GM19238 (cell line): Measurements from ENCODE around the gene CSTPP1.

Experiments used
- DNase-seq: peaks from one replicate; pipeline ENCODE4 v3.0.0; 2011; ENCODE audit warnings: low spot score; ENCODE audit not compliant: insufficient read length

The CSTPP1 gene

DNA sequence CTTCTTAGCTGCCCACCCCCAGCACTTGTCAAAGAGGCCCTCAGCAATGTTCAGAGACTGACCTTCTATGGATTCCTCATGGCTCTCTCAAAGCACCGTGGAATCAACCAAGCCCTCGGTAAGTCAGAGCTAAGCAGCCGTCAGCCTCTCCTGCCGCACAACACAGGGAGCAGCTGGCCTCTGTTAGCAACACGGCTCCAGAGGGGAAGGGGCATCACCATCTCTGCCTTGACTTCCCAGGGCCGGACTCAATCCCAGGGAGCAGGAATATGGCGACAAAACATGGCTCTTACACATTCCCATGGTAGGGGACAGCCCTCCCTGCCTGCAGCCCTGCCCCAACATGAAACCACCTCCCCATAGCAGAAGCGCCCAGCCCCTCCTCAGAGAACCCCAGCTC is 221.2 kb downstream of the CSTPP1 start:
- no peak for DNase-seq

DNA sequence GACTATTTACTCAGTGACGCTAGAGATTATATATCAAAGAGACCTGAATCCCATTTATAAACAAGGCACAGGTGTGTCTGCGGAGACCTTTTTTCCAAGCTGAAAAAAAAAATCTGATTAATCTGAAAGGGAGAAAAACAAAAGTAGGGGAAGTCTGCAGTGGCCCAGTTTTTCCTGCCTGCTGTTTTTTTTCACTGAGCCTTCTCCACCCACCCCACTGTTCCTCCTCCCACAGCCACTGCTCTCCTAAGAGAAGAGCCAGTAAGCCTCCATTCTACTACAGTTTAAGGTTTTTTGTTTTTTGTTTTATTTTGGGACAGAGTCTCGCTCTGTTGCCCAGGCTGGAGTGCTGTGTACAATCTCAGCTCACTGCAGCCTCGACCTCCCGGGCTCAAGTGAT is 221.7 kb downstream of the CSTPP1 start:
- DNase-seq, result no peak

DNA sequence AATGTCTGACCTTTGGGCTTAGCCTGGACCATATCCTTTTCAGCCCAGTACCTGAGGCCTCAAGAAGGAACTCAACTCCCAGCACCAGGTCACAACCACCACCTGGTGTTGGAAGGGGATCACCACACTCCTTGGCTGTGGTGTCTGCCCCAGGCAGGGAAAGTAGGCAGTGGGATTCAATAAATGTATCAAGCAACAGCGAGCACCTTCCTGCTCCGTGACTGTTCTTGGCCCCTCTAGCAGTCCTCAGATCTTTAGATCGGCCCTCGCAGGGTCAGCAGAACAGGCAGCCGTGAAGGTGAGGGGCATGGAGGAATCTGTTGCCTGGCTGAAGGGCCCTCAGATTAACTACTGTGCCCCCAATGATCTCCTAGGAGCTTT is 224.2 kb downstream of the CSTPP1 start:
- DNase-seq, result no peak

DNA sequence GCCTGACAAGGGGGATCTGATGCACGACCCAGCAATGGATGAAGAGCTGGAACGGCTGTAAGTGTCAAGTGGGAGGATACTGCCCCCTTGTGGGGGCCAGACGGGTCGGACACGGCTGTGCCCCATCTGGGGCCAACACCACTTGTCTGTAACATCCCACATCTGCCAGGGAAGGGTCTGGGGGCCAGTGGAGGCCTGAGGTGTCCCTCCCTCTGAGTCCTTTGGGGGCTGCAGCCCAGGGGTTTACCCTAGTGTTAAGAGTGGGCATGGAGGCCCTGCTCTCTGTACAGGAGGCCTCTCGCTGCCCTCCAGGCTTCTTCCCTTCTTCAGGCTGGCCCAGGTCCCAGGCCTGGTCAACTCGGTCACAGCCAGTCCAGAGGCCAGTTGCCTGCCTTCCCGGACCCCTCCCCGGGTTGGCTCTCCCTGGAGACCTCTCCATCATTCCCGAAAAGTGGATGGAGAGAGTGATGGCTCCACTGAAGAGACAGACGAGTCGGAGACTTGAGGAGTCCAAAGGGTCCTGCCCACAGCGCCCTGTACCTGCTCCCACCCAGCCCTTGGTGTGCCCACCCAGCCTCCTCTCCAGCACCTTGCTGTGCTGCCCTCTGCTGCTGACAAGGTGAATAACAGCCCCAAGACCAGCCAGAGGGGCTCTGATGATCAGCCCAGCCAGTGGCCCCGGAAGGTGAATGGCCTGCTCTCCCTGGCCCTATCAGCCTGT is 224.7 kb downstream of the CSTPP1 start:
- peak; percentile 78 for DNase-seq

DNA sequence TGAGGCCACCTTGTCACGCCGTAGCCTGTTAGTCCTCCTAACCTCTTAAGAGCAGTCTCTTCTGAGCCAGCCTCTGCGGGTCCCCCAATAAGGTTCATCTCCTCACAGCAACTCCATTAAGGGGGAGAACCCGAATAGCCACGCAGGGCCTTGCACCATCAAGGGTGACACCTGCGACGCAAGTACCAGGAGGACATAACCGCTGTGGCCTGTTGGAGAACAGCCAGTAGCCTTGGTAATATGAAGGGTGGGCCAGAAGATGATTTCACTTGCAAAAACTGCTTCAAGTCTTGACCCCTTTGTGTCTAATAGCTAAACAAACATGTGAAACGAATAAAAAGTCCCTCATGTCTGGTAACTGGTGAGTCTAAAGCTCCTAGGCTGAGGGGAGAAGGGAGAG is 225.3 kb downstream of the CSTPP1 start:
- DNase-seq, result no peak

DNA sequence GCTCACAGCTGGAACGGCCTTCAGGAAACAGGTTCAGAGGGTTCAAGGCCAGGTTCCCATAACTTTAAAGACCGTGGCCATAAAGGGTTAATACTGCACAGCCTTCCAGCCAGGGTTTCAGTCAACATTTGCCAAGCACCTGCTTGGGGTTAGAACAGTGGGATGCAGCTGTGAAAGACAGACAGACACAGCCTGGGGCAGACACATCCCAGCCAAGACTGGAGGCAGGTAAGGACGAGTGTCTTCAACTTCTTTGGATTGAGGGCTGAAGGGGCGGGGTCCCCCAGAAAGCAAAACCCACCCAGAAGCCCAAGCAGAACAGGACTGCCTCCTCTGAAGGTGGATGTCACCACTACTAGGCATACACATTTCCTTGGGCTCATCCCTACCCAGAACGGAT is 225.9 kb downstream of the CSTPP1 start:
- no peak for DNase-seq

DNA sequence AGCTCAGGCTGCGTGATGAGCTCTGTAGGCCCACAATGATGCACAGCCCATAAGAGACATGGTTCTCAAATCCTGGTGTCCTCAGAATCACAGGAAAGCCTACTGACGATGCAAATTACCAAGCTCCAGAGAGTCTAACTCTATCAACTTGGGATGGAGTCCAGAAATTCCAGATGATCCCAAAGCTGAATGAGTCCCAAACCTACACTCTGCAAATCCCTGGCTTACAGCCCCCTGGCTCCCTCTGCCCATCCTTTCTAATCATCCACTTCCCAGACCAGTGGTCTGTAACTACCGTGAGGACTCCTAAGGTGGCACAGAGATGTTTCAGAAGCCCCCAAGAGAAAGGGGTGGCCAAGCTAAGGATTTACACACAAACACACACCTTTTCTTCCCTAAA is 226.6 kb downstream of the CSTPP1 start:
- DNase-seq, result no peak

DNA sequence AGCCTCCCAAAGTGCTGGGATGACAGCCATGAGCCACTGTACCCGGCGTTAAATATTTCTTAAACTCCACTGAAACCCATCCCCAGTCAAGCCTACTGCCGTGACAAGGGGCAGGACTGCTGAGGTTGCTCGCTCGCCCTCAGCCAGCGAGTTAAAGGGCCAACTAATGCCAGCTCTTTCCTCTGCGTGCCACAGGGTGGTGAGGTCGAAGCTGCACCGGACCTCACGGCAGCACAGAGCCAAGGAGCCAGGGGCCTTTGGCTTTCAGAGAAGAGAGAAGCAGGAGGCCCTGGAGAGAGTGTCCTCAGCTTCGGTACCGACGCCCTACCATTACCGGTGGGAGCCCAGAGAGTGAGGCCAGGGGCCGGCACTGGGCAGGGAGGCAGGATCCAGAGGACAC is 227.3 kb downstream of the CSTPP1 start:
- DNase-seq, result no peak

DNA sequence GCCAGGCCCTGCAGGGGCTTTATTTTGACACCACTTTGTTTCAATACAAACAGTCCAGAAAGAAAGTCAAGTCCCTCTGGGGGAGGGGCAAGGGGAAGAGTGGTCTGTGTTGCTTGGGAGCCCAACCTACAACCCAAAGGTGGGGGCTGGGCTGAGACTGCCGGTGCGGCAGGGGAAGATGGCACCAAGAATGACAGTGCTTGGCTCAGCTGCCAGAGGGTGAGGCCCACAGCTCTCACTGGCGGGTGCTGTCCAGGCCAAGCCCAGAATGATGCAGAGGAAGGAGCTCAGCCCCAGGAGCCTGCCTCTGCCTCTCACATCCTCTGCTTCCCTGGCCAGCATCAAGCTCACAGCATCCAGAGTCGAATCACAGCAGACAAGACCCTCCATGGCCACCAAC is 227.8 kb downstream of the CSTPP1 start:
- DNase-seq, result no peak

DNA sequence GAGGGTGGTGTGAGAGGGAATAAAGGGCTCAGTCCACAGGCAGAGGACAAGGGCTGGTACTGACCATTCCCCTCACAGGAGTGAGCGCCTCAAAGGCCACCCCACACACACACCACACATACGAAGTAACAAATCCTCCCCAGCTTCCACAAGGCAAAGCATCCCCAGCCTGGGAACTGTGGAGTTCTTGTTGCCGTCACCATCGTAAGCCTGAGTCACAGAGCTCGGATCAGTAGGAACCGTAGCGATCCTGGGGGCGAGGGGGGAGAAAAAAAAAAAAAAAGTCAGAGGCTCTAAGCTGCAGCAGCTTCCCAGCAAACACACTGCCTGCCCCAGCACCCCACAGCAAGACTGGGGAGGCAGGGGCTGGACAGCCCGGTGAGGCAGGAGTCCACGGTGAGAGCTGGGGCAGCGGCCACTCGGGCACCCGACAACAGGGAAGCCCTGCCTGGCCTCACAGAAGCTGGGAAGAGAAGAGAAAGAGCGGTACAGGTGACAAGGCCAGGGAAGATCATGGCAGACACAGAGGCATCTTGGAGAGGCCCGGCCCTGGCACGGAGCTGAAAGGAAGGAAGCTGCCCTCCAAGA is 228.8 kb downstream of the CSTPP1 start:
- no peak for DNase-seq

DNA sequence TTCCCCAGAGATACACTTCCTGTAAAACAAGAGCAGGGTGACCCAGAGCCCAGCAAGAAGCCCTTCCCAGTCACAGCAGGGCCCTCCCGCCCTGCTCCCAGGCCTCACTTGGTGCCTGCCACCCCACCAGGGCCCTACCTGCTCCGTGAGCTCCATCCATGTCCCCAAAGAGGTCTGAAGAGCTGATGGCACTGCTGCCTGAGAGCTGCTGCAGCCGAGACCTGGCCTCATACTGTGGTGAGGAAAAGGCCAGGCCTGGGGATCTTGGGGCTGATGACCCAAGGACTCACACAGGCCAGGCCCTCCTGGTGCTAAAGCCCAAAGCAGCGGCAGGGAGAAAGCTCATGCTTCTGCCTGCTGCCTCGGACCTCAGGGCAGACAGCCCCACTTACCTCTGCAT is 229.8 kb downstream of the CSTPP1 start:
- no peak for DNase-seq

DNA sequence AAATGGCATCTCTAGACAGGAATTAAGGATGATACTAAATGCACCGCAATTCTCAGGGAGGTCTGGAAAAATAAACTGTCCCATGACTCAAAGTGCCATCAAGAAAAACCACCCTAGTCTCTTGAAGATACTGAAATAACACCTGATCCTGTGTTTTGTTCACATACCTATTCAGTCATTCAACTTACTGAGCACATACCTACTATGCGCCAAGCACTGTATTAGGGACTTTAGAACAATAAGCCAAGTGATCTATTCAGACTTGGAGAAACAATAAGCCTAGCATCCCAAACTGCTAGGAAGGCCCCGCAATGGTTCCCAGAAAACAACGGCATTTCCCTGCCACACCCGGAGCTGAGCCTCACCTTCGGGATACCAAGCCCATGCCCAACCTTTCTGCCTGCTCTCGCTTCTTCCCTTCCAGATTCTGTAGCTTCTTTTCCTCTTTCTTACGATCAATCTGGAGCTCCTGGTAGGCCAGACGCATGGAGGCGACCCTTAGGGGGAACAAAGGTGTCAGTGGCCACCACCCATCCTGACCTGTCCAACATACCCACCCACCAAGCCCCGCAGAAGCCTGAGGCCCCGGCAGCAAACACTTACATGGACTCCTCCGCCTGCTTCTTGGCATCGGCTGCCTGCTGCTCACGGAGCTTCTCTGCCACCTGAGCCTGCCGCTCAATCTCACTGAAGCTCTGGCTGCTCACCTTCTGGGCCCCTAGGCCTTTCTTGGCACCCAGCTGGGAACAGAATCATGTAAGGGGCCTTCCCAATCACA is 234.7 kb downstream of the CSTPP1 start:
- DNase-seq, result no peak

DNA sequence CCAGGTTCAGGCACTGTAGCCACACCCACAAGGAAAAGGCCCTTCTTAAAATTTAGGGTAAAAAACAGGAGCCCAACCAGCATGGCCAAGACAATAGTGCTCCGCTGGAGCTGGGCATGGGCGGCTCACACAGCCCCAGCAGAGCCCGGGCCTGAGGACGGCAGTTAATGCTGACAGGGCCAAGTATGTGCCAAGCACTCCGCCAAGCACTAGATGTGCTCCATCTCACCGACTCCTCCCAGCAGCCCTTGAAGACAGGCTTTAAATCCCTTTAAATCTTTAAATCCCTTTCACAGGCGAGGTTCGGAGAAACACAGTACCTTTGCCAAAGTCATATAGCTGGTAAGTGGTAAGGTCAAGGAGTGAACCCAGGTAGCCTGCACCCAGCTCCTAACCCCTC is 235.3 kb downstream of the CSTPP1 start:
- DNase-seq, result no peak

DNA sequence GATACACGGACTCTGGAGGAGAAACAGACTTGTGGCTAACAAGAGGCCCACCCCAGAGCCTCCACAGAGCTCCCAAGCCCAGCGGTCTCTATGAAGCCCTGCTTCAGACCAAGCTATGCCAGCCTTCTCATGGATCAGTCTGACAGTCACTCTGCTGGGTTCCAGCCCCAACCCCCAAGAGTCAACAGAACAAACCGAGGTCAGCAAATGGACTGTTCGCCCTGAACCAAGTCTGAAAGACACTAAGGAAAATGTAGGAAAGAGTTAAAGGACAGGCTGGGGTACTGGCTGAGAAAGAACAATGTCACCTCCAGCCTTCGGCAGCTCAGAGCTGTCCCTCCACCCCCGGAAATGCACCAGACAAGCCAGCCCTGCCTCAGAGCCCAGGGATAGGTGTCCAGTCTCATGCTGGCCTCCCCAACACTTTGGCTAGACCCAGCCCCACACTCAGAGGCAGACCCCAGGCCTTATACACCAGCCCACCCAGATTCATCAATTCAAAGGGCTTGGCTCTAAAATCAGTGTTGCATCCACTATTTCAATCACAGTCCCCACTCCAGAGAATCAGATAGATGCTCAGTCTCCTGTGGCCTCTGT is 236.3 kb downstream of the CSTPP1 start:
- no peak for DNase-seq

DNA sequence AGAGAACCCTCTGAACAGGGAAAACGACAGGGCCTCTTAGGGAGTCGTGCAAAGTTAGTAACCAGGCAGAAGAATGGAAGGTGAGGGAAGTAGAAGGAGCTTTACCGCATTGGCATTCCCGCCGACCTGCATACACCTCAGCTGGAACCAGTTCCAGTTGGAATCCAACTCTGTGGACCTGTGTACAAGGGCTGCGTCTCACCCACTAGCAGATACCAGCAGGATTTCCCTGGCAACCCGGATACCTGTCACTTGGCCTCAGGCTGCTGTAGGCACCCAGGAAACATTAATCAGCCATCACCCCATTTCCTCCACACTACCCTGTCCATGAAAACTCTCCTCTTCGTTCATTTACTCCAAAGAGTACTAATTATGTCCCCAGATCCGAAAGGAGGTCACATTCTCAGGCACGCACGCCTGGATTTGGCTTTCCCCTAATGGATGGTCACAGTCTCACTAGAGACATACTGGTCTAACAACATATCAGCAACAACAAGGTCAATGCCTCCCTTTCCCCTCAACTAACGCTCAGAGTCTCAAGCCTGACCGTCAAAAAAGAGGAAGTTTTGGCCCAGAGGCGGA is 239.3 kb downstream of the CSTPP1 start:
- DNase-seq, result no peak

DNA sequence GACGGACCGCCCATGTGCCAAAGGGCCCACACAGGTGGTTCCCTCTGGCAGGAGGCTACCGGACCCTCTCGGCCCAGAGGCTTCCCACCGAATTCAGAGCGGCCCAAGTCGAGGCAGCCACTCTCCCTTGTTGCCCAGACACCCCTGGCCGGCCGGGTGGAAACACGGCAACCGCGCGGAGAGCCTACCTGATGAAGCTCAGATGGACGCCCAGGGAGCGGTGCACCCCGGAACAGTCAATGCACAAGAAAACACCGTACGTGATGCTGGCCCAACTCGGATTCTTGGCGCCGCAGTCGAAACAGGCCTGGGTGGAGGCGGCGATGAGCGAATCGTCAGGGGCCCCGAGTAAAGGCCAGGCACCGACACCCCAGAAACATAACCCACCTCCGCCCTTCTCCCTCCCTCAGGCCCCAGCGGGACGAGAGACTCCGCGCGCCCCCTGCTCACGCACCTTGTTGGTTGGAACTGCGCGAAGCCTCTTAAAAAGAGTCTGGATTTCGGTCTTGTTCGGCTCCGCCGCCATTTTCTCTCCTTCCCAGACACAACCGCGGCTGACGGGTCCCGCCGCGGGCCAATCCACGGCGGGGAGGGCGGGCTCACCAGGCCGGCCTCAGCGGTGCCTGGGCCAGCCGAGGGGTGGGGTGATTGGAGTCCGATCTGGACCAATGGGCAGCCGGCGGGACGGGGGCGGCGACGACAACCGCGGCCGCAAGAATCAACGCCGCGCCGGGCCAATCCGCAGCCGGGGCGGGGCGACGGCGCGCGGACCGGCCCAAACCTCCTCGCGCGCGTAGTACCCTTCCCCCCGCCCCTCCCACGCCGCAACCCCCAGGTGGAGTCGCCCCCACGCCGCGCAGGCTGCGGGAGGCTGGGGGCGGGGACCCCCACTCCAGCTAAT is 240.0 kb downstream of the CSTPP1 start, which contains the start of gene ARFGAP2:
ARFGAP2 (minus strand) TSS at position 552 of the 901 bp plus-strand sequence; CDS start at position 526, 26 bp downstream.
- DNase-seq, result peak; percentile 100

DNA sequence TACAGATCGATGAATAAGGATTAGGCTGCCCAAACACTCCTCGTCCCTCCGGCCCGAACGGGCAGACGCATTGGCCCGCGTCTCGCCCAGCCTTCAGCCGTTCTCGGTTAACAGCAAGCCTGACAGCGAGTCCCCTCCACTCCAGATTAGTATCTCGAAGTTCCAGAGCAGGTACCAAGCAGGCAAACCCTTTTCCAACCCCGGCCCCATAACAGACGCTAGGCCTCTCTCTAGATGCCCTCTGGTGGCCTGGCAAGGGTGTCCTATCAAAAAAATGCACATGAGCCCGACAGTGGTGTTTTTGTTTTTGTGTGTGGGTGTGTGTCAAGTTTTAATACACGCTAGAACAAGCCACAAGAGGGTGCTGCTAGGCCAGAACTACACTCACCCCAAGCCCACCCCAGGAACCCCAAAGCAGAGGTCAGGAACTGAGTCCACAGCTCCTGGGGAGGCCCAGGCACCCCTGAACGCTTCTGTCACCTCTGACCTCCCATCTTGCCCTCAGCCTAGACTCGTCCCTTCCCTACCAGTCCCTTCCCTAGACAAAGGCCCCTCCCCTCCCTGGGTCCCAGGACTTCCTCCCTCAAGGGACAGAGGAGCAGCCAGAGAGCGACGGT is 240.8 kb downstream of the CSTPP1 start:
- DNase-seq, result peak; percentile 60

DNA sequence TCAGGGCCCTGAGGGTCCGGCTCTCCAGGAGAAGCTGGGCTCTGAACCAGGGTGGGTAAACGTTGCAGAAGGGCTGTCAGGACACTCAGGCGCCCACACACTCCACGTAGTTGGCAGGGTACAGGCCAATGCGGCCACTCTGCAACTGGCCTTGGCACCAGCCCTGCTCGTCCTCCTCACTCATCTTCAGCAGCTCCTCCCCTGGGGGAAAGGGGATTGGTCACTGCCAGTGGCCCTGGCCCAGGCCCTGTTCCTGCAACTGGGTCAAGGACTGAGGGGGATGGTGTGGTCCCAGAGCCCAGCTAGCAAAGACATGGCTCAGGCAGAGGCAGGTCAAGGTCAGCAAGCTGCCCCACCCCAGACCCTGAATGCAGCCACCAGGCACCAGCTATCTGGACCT is 241.3 kb downstream of the CSTPP1 start:
- DNase-seq, result no peak

DNA sequence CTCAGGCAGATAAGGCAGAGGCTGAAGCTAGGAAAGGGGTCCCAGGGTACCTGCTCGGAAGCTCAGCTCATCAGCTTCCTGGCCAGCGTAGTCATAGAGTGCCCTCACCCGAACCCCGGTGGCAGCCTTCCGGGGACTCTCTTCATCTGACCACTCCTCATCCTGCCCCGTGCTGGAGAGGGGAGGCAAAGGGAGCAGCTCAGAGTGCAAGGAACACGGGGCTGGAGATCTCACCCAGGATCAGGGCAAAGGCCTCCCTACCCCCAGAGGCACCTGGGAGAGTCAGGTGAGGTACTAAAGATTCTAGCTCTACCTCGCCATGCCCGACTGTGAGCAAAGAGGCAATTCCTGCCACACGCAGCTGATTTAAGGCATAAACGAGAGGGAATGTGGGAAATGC is 241.8 kb downstream of the CSTPP1 start:
- DNase-seq, result no peak
